HG02763 (cell line): ENCODE data around the gene OIT3.

Experiments
- ATAC-seq: cut with Tn5 transposase; IDR thresholded peaks from one replicate; pipeline ENCODE4 v1.9.1; 2021; ENCODE audit warnings: mild to moderate bottlenecking, moderate library complexity; ENCODE audit not compliant: unreplicated experiment

OIT3 gene

DNA sequence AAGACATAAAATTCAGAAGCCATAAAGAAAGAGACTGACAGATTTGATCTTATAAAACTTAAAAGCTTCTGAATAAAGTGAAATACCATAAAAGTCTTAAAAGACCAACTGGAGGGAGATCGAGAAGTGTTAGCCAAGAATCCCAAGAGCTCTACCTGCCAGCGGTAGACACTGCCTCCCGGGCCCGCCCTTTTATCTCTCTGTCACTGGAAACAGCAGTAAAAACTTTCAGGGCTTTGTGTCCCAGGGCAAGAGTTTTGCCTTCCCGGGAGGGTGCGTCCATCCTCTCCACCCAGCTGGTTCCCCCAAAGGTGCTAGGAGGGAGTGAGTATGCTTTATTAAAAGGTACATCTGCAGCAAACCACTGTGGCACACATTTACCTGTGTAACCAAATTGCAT is 55.2 kb downstream of the OIT3 start:
- ATAC-seq = no peak

DNA sequence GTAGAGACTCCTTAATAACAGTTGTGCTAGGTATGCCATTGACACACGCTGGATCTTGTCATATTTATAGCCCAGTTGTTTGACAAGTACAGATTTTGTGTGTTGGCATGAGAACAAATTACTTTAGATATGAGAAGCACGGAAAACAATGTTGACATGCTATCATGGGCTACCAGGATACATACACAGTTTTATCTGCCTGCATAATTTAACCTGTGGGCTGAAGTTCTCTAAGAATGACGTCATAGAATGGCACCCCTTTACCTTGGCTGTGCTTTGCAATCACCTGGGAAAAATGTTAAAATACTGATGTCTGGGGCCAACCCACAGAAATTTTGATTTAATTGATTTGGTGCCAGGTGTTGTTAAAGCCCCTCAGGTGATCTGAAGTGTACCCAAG is 58.2 kb downstream of the OIT3 start:
- no peak for ATAC-seq

DNA sequence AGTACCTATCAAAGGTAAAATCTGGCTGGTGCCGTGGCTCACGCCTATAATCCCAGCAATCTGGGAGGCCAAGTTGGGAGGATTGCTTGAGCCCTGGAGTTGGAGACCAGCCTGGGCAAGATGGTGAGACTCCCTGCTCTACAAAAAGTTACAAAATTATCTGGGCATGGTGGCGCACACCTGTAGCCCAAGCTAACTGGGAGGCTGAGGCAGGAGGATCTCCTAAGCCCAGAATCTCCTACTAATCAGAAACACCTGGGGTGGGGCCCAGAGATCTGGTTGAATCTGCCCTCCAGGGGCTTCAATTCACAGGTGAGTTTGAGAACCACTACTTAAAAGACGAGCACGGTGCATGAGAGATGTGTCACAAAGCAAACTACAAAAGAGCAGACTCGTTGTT is 58.6 kb downstream of the OIT3 start:
- no peak for ATAC-seq

DNA sequence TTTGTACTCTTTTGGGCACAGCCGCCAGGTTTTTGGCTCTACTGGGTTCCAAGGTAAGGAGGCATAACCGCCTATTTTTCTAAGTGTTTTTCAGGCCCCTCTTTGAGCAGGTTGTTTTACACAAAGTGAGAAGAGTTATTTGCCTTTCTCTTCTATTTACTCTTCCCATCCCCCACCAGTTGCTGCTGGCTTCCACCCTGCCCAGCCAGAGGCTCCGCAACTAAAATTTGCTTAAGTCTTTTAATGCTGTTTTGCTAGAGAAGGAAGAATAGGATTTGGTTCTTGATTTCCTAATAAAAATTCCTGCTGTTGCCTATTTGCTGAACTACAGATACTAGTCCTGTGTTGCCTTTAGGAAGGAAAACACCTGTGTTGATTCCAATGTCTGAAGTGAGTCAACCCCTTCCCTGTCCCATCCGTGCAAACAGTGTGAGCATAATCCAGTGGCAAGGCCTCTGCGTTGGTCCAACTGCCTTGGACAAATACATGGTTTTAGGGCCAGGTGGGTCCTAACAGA is 59.2 kb downstream of the OIT3 start:
- ATAC-seq = no peak

DNA sequence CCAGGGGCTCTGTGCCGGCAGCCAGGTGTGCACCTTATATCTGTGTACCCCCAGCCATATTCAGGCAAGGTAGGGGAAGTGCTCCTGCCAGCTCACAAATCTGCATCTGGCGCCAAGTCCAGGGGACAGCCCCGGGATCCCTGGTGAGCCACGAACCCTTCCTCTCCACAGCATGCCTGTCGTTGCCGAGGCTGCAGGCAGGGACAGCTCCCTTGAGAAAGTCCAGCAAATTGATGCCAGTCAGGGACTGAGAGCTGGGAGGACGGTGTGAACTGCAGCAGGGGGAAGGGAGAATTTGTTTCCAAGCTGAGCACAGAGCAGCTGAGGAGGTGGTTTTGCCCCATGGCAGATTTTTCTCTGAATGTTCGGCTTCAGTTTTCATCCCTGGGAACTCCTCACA is 60.1 kb downstream of the OIT3 start:
- no peak for ATAC-seq

DNA sequence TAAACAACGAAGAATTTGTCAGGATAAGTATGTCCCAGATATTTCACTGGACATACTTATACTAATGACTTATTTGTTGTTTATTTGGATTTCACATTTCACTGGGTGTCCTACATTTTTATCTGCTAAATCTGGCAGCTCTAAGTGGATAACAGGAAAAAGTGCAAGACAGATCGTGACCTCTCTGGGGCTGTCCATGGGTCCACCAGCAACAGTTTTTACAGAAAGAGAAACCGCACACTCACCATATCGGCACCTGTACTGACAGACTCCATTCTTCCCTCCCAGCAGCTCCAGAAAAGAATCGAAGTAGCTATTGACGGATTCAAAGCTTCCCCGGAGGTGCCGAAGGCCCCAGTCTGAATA is 60.7 kb downstream of the OIT3 start:
- ATAC-seq = no peak

DNA sequence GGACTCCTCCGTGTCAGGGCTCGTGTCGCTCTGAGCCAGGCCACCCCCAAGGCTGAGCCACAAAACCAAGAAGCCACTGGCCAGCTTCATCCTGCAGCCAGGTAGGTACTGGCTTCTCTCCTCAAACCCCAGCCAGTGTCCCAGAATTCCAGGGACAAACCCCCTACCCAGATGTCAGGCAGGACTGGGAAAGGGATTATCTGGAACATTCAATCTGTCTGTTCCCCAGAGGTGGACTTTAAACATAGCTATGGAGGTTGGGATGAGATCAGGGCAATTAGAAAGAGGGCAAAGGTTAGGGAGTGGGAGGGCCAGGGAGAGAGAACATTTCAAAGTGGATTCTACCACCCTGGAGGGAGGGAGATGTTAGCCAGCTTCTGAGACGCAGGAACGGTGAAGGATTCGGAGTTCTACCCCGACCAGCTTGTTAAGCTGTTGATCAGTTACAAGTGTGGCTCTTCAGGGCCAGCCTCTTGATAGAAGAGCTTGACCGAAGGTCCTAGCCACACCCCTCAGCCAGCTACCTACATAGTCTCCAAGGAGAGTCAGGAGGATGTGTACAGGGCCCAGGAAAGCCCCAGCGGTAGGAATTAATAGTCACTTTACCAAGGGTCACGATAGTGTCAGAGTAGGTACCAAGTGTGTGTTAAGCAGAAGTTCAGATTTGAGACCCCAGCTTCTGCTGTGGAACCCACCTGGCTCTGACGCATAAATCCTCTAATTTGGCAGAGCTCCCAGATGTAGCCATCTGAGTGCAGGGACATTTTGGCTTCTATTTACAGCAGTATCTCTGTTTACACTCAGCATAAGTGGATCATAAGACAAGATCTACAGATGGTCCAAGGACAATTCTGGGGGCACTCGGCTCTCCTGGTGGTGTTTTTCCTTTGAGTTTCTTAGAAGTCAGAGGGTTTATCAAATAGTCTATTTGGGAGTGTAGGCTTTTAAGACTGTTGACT is 61.3 kb downstream of the OIT3 start, which contains the start of gene PLA2G12B:
Gene PLA2G12B, minus strand, starts transcription at position 211 of the 959 bp plus-strand sequence. Its CDS starts 121 bp downstream, at position 90.
- ATAC-seq = no peak

DNA sequence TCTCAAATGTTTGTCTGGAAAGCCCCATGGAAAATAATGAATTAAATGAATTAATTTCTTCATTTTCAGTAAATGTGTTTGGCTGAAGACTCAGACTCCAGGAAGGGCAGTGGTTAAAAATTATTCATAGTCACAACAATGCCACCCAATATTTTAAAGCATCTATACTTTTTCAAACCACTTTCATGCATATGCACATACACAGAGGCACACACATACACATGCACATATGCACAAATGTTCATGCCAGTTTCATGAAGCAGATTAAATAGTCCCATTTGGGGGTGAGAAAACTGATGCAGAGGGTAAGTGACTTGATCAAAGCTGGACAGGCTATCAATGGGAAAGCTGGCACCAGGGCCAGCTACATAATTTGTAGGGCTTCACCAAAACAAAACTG is 62.5 kb downstream of the OIT3 start:
- no peak for ATAC-seq

DNA sequence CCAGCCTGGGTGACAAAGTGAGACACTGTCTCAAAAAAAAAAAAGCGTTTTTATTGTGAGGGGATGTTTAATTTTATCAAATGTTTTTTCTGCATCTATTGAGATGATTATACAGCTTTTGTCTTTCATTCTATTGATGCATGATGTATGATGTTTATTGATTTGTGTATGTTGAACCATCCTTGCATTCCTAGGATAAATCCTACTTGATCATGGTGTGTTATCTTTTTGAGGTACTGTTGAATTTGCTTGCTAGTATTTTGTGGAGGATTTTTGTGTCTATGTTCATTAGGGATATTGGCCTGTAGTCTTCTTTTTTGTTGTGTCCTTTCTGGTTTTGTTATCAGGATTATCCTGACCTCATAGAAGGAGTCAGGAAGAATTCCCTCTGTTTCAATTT is 83.3 kb downstream of the OIT3 start:
- no peak for ATAC-seq

DNA sequence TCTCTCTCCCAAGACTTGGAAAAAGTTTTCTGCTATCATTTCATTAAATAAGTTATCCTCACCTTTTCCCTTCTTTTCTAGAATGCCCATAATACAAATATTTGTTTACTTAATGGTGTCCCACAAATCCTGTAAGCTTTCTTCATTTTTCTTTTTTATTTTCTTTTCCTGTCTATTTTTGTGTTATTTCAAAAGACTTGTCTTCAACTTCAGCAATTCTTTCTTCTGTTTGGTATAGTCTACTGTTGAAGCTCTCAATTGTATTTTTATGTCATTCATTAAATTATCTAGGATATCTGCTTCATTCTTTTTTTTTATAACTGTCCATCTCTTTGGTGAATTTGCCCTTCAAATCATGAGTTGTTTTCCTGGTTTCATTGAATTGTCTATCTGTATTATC is 86.2 kb downstream of the OIT3 start:
- no peak for ATAC-seq

DNA sequence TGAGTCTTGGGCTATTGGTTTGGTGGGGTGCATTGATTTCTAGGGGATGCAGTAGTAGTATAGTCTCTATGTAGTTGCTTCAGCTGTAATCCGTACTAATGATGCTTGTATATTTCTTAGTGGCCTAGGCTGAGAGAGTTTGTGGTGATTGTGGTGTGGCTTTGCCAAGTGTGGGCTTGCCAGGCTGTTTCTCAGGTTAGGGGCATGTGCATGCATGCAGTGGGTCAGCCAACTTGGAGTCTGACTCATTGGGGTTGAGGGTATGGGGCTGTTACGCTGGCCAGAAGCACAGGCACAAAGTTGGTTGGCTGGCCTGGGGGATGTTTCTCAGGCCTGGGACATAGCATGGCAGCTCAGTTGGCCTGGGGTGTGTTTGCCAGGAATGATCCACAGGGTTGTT is 86.8 kb downstream of the OIT3 start:
- ATAC-seq = no peak

DNA sequence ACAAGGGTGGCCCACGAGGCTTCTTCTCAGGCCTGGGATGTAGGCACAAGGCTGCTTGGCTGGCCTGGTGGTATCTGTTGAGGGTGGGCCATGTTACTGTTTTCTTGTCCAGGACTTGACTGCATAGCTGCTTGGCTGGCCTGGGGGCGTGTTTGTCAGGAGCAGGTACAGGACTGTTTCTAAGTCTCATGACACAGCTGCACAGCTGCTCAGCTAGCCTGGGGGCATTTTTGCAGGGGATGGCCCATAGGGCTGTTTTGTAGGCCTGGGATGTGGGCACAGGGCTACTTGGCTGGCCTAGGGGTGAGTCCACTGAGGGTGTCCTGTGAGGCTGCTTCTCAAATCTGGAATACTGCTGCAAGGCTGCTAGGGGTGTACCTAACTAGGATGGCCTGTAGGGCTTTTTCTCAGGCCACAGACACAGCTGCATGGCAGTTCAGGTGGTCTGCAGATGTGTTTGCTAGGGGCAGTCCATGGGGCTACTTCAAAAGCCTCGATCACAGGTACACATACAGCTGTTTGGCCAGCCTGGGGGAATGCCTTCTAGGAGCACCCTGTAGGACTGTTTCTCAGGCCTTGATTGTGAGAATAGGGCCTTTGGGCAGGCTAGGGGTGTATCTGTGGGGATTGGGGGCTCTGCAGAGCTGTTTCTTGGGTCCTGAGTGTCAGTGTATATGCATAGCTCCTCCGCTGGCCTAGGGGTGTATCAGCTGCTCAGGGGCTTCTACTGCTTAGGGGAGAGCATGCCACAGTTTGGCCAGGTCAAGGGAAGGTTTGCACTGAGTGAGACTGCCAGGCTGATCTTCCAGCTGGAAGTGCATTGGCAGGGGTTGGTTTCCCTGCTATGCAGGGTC is 87.7 kb downstream of the OIT3 start:
- no peak for ATAC-seq

DNA sequence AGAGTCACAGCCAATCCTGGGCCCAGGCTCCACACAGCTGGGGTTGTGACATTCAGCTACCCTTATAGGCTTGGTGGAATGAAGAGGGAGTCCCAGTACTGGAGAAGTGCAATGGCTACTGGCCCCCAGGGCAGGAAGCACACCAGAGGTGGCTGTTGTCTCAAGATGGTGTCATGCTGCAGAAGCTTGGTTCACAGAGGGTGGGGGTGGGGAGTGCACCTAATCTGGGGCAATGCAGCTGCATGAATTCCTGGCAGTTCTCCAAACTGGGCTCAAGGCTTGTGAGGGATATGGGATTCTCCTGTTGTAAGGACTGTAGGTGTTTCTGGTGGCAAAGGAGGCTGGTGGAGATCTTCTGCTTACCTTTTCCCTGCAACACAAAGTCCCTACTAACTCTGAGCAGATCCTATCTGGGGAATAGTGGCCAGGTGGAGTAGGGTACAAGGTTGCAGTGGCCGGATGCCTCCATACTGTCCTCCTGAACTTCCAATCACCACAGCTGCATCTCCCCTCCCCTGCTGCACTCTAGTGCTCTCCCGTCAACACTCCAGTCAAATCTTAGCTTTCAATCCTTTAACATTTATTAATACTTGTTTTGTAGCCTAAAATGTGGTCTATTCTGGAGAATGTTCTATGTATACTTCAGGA is 88.5 kb downstream of the OIT3 start:
- no peak for ATAC-seq
